ENCODE data around the gene APOC3. TPM values are rescaled to one million over a fixed set of nuclear protein-coding genes. Genes with fewer than 3 reads are reported as not detected.

The APOC3 gene
- total and polyA plus RNA-seq, 10 of the 15 experiments (the other 5 are each of a cell fraction or from before 2014, with no cell fraction given): 1.9 TPM; not detected in 9

DNA sequence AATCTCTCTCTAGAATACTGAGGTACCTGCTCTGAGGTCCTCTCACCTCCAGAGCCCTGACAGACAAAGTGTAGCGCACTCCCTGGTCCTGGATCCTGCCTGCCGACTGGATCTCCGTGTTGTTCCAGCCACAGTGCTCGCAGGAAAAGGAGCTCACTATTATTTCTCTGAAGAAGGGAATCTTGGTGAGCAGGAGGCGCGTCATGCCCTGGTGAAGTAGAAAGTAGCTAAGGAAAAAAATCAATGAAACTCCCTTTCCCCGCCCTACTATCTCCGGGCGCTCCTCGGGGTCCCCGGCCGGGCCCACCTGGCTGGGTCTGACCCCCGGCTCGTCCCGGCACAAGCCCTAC, 42.3 kb upstream of the APOC3 start:
- no peak for TF ChIP-seq IRF4 (IDR thresholded peaks at IDR 0.05; ENCODE audit: low read depth, low read length)
- no peak for TF ChIP-seq TCF3 (IDR thresholded peaks at IDR 0.05; ENCODE audit: borderline replicate concordance, insufficient read depth, low read depth, low read length)
- no peak for TF ChIP-seq SREBF2 (IDR thresholded peaks at IDR 0.05; ENCODE audit: low read length)
- TF ChIP-seq FOXM1 (IDR thresholded peaks at IDR 0.05; ENCODE audit: low read depth, low read length): no peak
- TF ChIP-seq IKZF2 (IDR thresholded peaks at IDR 0.05): no peak
- TF ChIP-seq, protein P1, sequence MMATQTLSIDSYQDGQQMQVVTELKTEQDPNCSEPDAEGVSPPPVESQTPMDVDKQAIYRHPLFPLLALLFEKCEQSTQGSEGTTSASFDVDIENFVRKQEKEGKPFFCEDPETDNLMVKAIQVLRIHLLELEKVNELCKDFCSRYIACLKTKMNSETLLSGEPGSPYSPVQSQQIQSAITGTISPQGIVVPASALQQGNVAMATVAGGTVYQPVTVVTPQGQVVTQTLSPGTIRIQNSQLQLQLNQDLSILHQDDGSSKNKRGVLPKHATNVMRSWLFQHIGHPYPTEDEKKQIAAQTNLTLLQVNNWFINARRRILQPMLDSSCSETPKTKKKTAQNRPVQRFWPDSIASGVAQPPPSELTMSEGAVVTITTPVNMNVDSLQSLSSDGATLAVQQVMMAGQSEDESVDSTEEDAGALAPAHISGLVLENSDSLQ (IDR thresholded peaks at IDR 0.05): no peak
- TF ChIP-seq BCL11A (IDR thresholded peaks at IDR 0.05; ENCODE audit: low read depth, low read length): no peak
- no peak for TF ChIP-seq WRNIP1 (IDR thresholded peaks at IDR 0.05; ENCODE audit: borderline replicate concordance, low read depth, low read length)
- Histone ChIP-seq H3K9ac (ENCODE audit: control insufficient read depth, insufficient read depth, low read length) (peak overlapping the region; percentile 92), H3K79me2 (ENCODE audit: control insufficient read depth, insufficient read depth, low read length) (peaks cover 20% of the 10 kb centered on the region), H3K27me3 (replicated peaks in 1 of 2; ENCODE audit: control insufficient read depth in 2 of 2, insufficient read depth in 2 of 2, low read length in 1 of 2) (no peaks in the 10 kb centered on the region), H3K4me2 (ENCODE audit: control insufficient read depth, insufficient read depth) (peak overlapping the region; percentile 94), H3K27ac (ENCODE audit: control insufficient read depth, insufficient read depth) (peak overlapping the region; percentile 72), H3K4me3 (peak overlapping the region; percentile 96), H4K20me1 (ENCODE audit: control insufficient read depth, insufficient read depth) (no peaks in the 10 kb centered on the region), H2AFZ (ENCODE audit: control insufficient read depth, low read depth, low read length) (peak overlapping the region; percentile 99), H3K9me3 (replicated peaks; ENCODE audit: control insufficient read depth, insufficient read depth, low read length) (no peaks in the 10 kb centered on the region), H3K36me3 (ENCODE audit: control insufficient read depth in 2 of 2, insufficient read depth in 2 of 2, low read length in 1 of 2) (peaks cover 9 to 29% of the 10 kb centered on the region in 2 experiments), H3K4me1 (ENCODE audit: control insufficient read depth, insufficient read depth, low read length) (peaks cover 18% of the 10 kb centered on the region)
- ChIA-PET POLR2A (interaction anchor here (1.0 to 3.4 kb wide), 9 partner anchors 11 to 540 kb away, joined by 3 to 28 read pairs (median 3); partner anchors contain the start of genes BUD13 and CEP164), RAD21 (ENCODE audit: unreplicated experiment) (interaction anchor here (0.7 to 3.3 kb wide), 5 partner anchors 14 to 391 kb away, joined by 3 to 20 read pairs (median 7); partner anchors contain the start of genes BUD13 and SIDT2), SMC1A (ENCODE audit: uncharacterized antibody, unreplicated experiment) (interaction anchor here (0.6 to 7.5 kb wide), 16 partner anchors 11 to 393 kb away, joined by 3 to 46 read pairs (median 4); no protein-coding TSS in a partner anchor), CTCF (interaction anchor here (0.5 to 10.9 kb wide), 7 partner anchors 25 to 393 kb away, joined by 3 to 183 read pairs (median 3); partner anchors contain the start of gene APOA1)
- peak; percentile 27 for ATAC-seq
- no TSS peak for BruUV-seq (replicated peaks)
- WGBS (ENCODE audit: insufficient coverage, insufficient replicate concordance, low lambda C conversion rate, missing lambda C conversion rate): 2% methylated on average over 15 of the region's 15 CpGs
- no peak for DNase-seq (ENCODE audit: low read depth, low spot score)
- FAIRE-seq: no peak
- in situ Hi-C loops (cut with MboI) (loop anchor here (5.0 kb wide), 1 partner anchor 315 kb away; no protein-coding TSS in a partner anchor), intact Hi-C loops (cut with micrococcal nuclease; ENCODE audit: unreplicated experiment) (no loop called here)
